ENCODE data around the gene GPD1. TPM values are rescaled to one million over a fixed set of nuclear protein-coding genes. Genes with fewer than 3 reads are reported as not detected.

The GPD1 gene
- total RNA-seq, 4 donors from 2014 or later = 9.2 to 22.1 (median 11.3) TPM; not detected in 1

DNA sequence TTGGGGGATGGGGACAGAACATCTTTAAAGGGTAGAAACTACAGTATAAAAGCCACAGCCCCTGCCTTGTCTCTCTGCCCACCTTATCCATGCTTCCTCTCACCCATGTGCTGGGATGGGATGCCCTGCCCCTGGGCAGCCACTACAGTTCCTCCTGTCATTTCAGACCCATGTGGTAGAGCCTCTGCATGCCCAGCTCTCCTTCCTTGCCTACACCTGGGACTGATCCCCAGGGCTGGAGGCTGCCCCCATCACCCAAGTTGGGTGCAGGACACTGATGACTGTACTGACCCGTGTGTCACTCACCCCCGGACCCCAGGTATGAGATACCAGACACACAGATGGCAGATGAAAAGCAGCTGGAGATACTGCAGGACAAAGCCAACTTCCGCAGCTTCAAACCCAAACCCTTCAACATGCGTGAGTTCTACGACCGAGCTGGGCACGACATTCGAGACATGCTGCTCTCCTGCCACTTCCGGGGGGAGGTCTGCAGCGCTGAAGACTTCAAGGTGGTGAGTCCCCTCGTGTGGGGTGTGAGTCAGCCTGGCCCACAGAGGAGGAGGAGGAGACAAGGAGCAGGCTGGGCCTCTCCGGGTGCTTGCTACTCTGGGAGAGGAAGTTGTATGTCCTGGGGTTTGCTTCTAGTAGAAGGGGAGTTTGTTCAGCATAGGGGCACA is 44.2 kb upstream of the GPD1 start:
- Histone ChIP-seq H3K27me3 (peaks cover 26% of the 10 kb centered on the region), H3K27ac (no peak overlapping the region), H3K4me3 (no peak overlapping the region), H3K4me1 (peaks cover 0 to 30% (median 20%) of the 10 kb centered on the region in 4 donors), H3K36me3 (no peaks in the 10 kb centered on the region), H3K9me3 (no peaks in the 10 kb centered on the region)
- 72% methylated on average over 12 of the region's 12 CpGs; no CpG with 5 or more reads in 1 of the 2 donors for WGBS, 2 donors (ENCODE audit: low coverage in 1 of 2)
- DNase-seq = no peak
- no peak for TF ChIP-seq CTCF (IDR thresholded peaks at IDR 0.05)
- no peak for TF ChIP-seq POLR2A (IDR thresholded peaks at IDR 0.05)
- TF ChIP-seq EP300 (IDR thresholded peaks at IDR 0.05; ENCODE audit: low read depth) = no peak
- no peak for TF ChIP-seq POLR2AphosphoS5 (IDR thresholded peaks at IDR 0.05)
- intact Hi-C loops (cut with DNase I; ENCODE audit: low total_unique reads) (no loop called here), in situ Hi-C loops (cut with MboI; ENCODE audit: low pct_ligation_motif_present in 1 of 4, low pct_unique_long_range_greater_than_20kb in 1 of 4, low sequenced_read_pairs in 3 of 4) (loop anchor here (5.0 to 25.0 kb wide), 4 partner anchors 85 to 197 kb away; partner anchors contain the start of gene AQP6 (in 2 of the 4))

DNA sequence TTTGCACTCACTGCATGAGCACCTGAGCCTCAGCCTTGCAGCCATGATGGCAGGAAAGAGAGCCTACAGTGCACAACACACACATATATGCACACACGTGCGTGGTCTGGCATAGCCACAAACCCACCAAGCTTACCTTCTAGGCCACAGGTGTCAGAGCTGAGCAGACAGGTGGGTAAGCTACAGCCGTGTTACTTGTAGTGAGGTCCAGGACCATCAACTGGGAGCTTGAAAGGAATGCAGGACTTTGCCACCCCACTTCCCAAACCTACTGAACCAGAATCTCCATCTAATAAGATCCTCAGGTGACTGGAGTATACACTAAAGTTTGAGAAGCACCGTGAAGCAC is 43.7 kb upstream of the GPD1 start:
- intact Hi-C loops (cut with DNase I; ENCODE audit: low total_unique reads) (no loop called here), in situ Hi-C loops (cut with MboI; ENCODE audit: low pct_ligation_motif_present in 1 of 4, low pct_unique_long_range_greater_than_20kb in 1 of 4, low sequenced_read_pairs in 3 of 4) (loop anchor here in 2 of 4 donors (25.0 kb wide), 1 partner anchor 198 kb away; no protein-coding TSS in a partner anchor)
- no peak for DNase-seq
- no peak for TF ChIP-seq POLR2AphosphoS5 (IDR thresholded peaks at IDR 0.05)
- TF ChIP-seq POLR2A (IDR thresholded peaks at IDR 0.05) = no peak
- no peak for TF ChIP-seq EP300 (IDR thresholded peaks at IDR 0.05; ENCODE audit: low read depth)
- TF ChIP-seq CTCF (IDR thresholded peaks at IDR 0.05) = no peak
- peaks cover 26% of the 10 kb centered on the region for H3K27me3 ChIP-seq
- H3K27ac ChIP-seq = no peak overlapping the region
- WGBS, 2 donors (ENCODE audit: low coverage in 1 of 2) = 70 to 87% methylated on average over 3 to 4 of the region's 4 CpGs
- H3K4me1 ChIP-seq = peaks cover 0 to 30% (median 20%) of the 10 kb centered on the region in 4 donors
- no peaks in the 10 kb centered on the region for H3K9me3 ChIP-seq
- no peaks in the 10 kb centered on the region for H3K36me3 ChIP-seq
- no peak overlapping the region for H3K4me3 ChIP-seq

DNA sequence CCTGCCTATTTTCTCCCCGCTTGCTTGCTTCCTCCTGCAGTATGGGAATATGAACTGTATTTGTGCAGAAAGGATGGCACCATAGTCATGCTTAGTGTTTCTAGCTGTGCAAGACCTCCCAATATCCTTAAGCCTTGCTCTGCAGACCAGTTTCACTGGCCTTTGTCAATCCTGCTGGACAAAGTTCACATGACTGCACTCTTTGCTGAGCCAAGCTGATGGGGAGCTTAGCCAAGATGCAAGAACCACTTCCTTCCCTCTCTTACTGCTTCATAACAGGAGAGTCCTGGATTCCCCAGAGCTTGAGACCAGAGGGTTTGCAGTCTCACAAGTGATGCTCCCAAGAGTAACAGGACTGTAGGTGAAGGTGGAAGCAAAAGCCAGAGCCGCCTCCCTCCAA is 42.6 kb upstream of the GPD1 start:
- WGBS, 2 donors (ENCODE audit: low coverage in 1 of 2) = 51 to 72% methylated on average over 2 of the region's 2 CpGs
- TF ChIP-seq POLR2A (IDR thresholded peaks at IDR 0.05) (no peak), EP300 (IDR thresholded peaks at IDR 0.05; ENCODE audit: low read depth) (no peak), POLR2AphosphoS5 (IDR thresholded peaks at IDR 0.05) (no peak), CTCF (IDR thresholded peaks at IDR 0.05) (no peak)
- Histone ChIP-seq H3K9me3 (no peaks in the 10 kb centered on the region), H3K27ac (no peak overlapping the region), H3K4me1 (peaks cover 0 to 23% (median 16%) of the 10 kb centered on the region in 4 donors), H3K4me3 (no peak overlapping the region), H3K27me3 (peaks cover 24% of the 10 kb centered on the region), H3K36me3 (no peaks in the 10 kb centered on the region)
- DNase-seq = no peak
- in situ Hi-C loops (cut with MboI; ENCODE audit: low pct_ligation_motif_present in 1 of 4, low pct_unique_long_range_greater_than_20kb in 1 of 4, low sequenced_read_pairs in 3 of 4) = loop anchor here in 2 of 4 donors (25.0 kb wide), 1 partner anchor 199 kb away; no protein-coding TSS in a partner anchor
- intact Hi-C loops (cut with DNase I; ENCODE audit: low total_unique reads) = no loop called here

DNA sequence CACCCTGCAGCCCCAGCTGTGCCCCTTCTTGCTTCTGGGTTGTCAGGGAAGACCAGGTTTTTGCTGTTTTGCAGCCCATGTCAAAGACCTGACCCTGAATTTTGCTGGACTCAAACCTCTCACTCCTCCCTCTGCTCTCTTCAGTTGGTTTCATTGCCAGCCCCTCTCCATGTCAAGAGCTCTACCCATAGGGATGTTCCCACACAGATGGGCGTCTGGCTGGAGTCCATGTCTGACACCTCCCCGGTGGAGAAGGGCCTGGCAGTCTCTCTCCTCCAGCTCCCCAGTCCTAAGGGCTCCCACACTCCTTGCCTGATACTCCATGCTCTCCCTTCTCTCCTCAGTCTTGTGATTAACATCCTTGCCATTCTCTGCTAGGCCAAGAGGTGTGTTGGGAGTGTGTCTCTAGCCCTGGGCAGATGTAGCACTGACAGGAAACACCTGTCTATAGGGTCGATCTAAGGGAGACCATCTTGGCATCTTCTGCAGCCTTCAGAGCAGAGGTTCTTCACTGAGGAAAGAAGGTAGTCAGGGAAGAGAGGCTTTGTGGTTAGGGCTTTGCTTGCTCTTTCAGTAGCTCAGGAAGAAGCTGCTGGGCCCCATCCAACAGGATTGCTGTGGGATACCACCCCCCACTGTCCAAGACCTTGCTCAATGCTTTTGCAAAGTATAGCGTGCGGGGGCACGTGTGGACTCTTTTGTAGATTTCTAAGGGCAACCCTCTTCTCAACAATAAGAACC is 41.7 kb upstream of the GPD1 start:
- in situ Hi-C loops (cut with MboI; ENCODE audit: low pct_ligation_motif_present in 1 of 4, low pct_unique_long_range_greater_than_20kb in 1 of 4, low sequenced_read_pairs in 3 of 4) (loop anchor here in 2 of 4 donors (25.0 kb wide), 1 partner anchor 200 kb away; no protein-coding TSS in a partner anchor), intact Hi-C loops (cut with DNase I; ENCODE audit: low total_unique reads) (no loop called here)
- DNase-seq = no peak
- Histone ChIP-seq H3K36me3 (no peaks in the 10 kb centered on the region), H3K4me3 (no peak overlapping the region), H3K9me3 (no peaks in the 10 kb centered on the region), H3K27ac (no peak overlapping the region), H3K4me1 (peaks cover 0 to 18% (median 10%) of the 10 kb centered on the region in 4 donors), H3K27me3 (peaks cover 15% of the 10 kb centered on the region)
- TF ChIP-seq CTCF (IDR thresholded peaks at IDR 0.05) = no peak
- no peak for TF ChIP-seq POLR2A (IDR thresholded peaks at IDR 0.05)
- no peak for TF ChIP-seq EP300 (IDR thresholded peaks at IDR 0.05; ENCODE audit: low read depth)
- no peak for TF ChIP-seq POLR2AphosphoS5 (IDR thresholded peaks at IDR 0.05)
- 40 to 71% methylated on average over 2 to 6 of the region's 6 CpGs for WGBS, 2 donors (ENCODE audit: low coverage in 1 of 2)

Measured in transverse colon (tissue), 4 donors.